ENCODE measurements around the gene CHST13. TPM values are rescaled to one million over a fixed set of nuclear protein-coding genes. Genes with fewer than 3 reads are reported as not detected.

Gene CHST13
- total RNA-seq, 1 experiment from 2014 or later = not detected

GRCh38 chr3:126577261-126577660, 53.3 kb downstream of the CHST13 start:
- Mint-ChIP-seq H3K4me3 (ENCODE audit: unreplicated experiment) (no peak overlapping the region), H3K9me3 (ENCODE audit: unreplicated experiment) (no peaks in the 10 kb centered on the region), H3K4me1 (ENCODE audit: insufficient read depth, unreplicated experiment) (no peaks in the 10 kb centered on the region), H3K36me3 (ENCODE audit: insufficient read depth, unreplicated experiment) (no peaks in the 10 kb centered on the region), H3K27me3 (ENCODE audit: insufficient read depth, unreplicated experiment) (no peaks in the 10 kb centered on the region), H3K27ac (ENCODE audit: low read depth, unreplicated experiment) (no peak overlapping the region)
- DNase-seq (ENCODE audit: unreplicated experiment) = no peak
- no TSS peak for BruUV-seq (replicated peaks)
- intact Hi-C loops (cut with micrococcal nuclease) = no loop called here
- ChIA-PET POLR2A (no interaction called here), CTCF (no interaction called here)
- no peak for TF ChIP-seq CTCF (IDR thresholded peaks at IDR 0.05; ENCODE audit: unreplicated experiment)

- H3K4me3 Mint-ChIP-seq (ENCODE audit: unreplicated experiment) = no peak overlapping the region
- H3K27ac Mint-ChIP-seq (ENCODE audit: low read depth, unreplicated experiment) = no peak overlapping the region
- TF ChIP-seq CTCF (IDR thresholded peaks at IDR 0.05; ENCODE audit: unreplicated experiment) = no peak
- CTCF ChIA-PET = no interaction called here
- BruUV-seq (replicated peaks) = no TSS peak
- no peak for DNase-seq (ENCODE audit: unreplicated experiment)
- no peaks in the 10 kb centered on the region for H3K36me3 Mint-ChIP-seq (ENCODE audit: insufficient read depth, unreplicated experiment)
- H3K9me3 Mint-ChIP-seq (ENCODE audit: unreplicated experiment) = no peaks in the 10 kb centered on the region
- intact Hi-C loops (cut with micrococcal nuclease) = no loop called here
- H3K27me3 Mint-ChIP-seq (ENCODE audit: insufficient read depth, unreplicated experiment) = no peaks in the 10 kb centered on the region
- POLR2A ChIA-PET = interaction anchor here (0.6 kb wide), 1 partner anchor 32 kb away, joined by 3 read pairs; no protein-coding TSS in a partner anchor
- no peaks in the 10 kb centered on the region for H3K4me1 Mint-ChIP-seq (ENCODE audit: insufficient read depth, unreplicated experiment)
Measured at GRCh38 chr3:126578702-126579101, 54.7 kb downstream of the CHST13 start.

GRCh38 chr3:126580746-126581145, 56.8 kb downstream of the CHST13 start:
- no peaks in the 10 kb centered on the region for H3K9me3 Mint-ChIP-seq (ENCODE audit: unreplicated experiment)
- no peaks in the 10 kb centered on the region for H3K36me3 Mint-ChIP-seq (ENCODE audit: insufficient read depth, unreplicated experiment)
- no peak overlapping the region for H3K4me3 Mint-ChIP-seq (ENCODE audit: unreplicated experiment)
- ChIA-PET CTCF (interaction anchor here (0.6 to 0.7 kb wide), 2 partner anchors 161 to 189 kb away, joined by 3 to 4 read pairs; no protein-coding TSS in a partner anchor), POLR2A (interaction anchor here (0.6 kb wide), 1 partner anchor 799 kb away, joined by 4 read pairs; no protein-coding TSS in a partner anchor)
- BruUV-seq (replicated peaks) = no TSS peak
- intact Hi-C loops (cut with micrococcal nuclease) = no loop called here
- H3K27me3 Mint-ChIP-seq (ENCODE audit: insufficient read depth, unreplicated experiment) = no peaks in the 10 kb centered on the region
- TF ChIP-seq CTCF (IDR thresholded peaks at IDR 0.05; ENCODE audit: unreplicated experiment) = no peak
- no peak for DNase-seq (ENCODE audit: unreplicated experiment)
- H3K27ac Mint-ChIP-seq (ENCODE audit: low read depth, unreplicated experiment) = no peak overlapping the region
- H3K4me1 Mint-ChIP-seq (ENCODE audit: insufficient read depth, unreplicated experiment) = no peaks in the 10 kb centered on the region

- no TSS peak for BruUV-seq (replicated peaks)
- Mint-ChIP-seq H3K27me3 (ENCODE audit: insufficient read depth, unreplicated experiment) (no peaks in the 10 kb centered on the region), H3K36me3 (ENCODE audit: insufficient read depth, unreplicated experiment) (no peaks in the 10 kb centered on the region), H3K9me3 (ENCODE audit: unreplicated experiment) (no peaks in the 10 kb centered on the region), H3K27ac (ENCODE audit: low read depth, unreplicated experiment) (no peak overlapping the region), H3K4me1 (ENCODE audit: insufficient read depth, unreplicated experiment) (no peaks in the 10 kb centered on the region), H3K4me3 (ENCODE audit: unreplicated experiment) (no peak overlapping the region)
- POLR2A ChIA-PET = no interaction called here
- CTCF ChIA-PET = interaction anchor here (0.6 kb wide), 1 partner anchor 190 kb away, joined by 3 read pairs; no protein-coding TSS in a partner anchor
- no peak for DNase-seq (ENCODE audit: unreplicated experiment)
- no peak for TF ChIP-seq CTCF (IDR thresholded peaks at IDR 0.05; ENCODE audit: unreplicated experiment)
- intact Hi-C loops (cut with micrococcal nuclease) = no loop called here
Measured at GRCh38 chr3:126581569-126581968, 57.6 kb downstream of the CHST13 start.

Measured in MCF 10A (cell line).